B cell (primary cell): ENCODE data around the gene NUP54. TPM values are rescaled to one million over a fixed set of nuclear protein-coding genes. Genes with fewer than 3 reads are reported as not detected.

ENCODE experiments used
- ATAC-seq: fragments of 200-7000 bp; cut with Tn5 transposase; one replicate; pipeline ENCODE4 v1.10.0; 2021; ENCODE audit warnings: low read depth, mild to moderate bottlenecking, moderate number of reproducible peaks, moderate library complexity
- CTCF ChIA-PET: fragments of 350-600 bp; sonication (Branson Sonifier 250); formaldehyde crosslinking; loops from one replicate; lab custom pipeline; 2021; ENCODE audit warnings: antibody characterized with exemption, inconsistent platforms; lab: Charles Lee
- POLR2A ChIA-PET: fragments of 350-600 bp; sonication (Branson Sonifier 250); formaldehyde crosslinking; loops from one replicate; lab custom pipeline; 2021; ENCODE audit warnings: antibody characterized with exemption; lab: Charles Lee
- DNase-seq: peaks from one replicate; pipeline ENCODE4 v3.0.0; 2013
- H2AFZ ChIP-seq: 2 replicates; pipeline ENCODE4 v1.6.1; 2012; ENCODE audit warnings: mild to moderate bottlenecking, low read depth, low read length; ENCODE audit not compliant: insufficient read depth, poor library complexity, severe bottlenecking
- H3K27ac ChIP-seq, 2 donors: 1 replicate in 1 of 2; 2 replicates in 1 of 2; pipeline ENCODE4 v1.5.1; 2012 to 2013; ENCODE audit warnings: low read length in 2 of 2, mild to moderate bottlenecking in 2 of 2, moderate library complexity in 1 of 2
- H3K27me3 ChIP-seq, 4 experiments: fragments of 200-600 bp in 1 of 4; sonication (generic) in 1 of 4; replicated peaks in 1 of 4; 1 replicate in 2 of 4; 2 replicates in 2 of 4; pipeline versions ENCODE4 v1.6.1 to v1.7.0; 2013 to 2016; ENCODE audit warnings: low read length in 3 of 4, mild to moderate bottlenecking in 2 of 4, mixed read lengths in 1 of 4, moderate library complexity in 1 of 4; ENCODE audit not compliant: insufficient read depth in 4 of 4, control insufficient read depth in 3 of 4; ENCODE audit errors: control extremely low read depth in 1 of 4
- H3K36me3 ChIP-seq, 2 experiments: replicated peaks in 1 of 2; 1 replicate in 1 of 2; 2 replicates in 1 of 2; pipeline versions ENCODE4 v1.6.1 to v1.7.1; 2013; ENCODE audit warnings: low read length in 1 of 2; ENCODE audit not compliant: insufficient read depth in 2 of 2, control insufficient read depth in 1 of 2; ENCODE audit errors: control extremely low read depth in 1 of 2, extremely low read depth in 1 of 2
- H3K4me1 ChIP-seq, 2 donors: fragments of 200-600 bp in 1 of 2; sonication (generic) in 1 of 2; 1 replicate in 1 of 2; 2 replicates in 1 of 2; pipeline versions ENCODE4 v1.5.1 to v1.6.1; 2013 to 2017; ENCODE audit warnings: low read length in 2 of 2; ENCODE audit not compliant: control insufficient read depth in 2 of 2, insufficient read depth in 2 of 2
- H3K4me2 ChIP-seq: replicated peaks from 2 replicates; pipeline ENCODE3; 2012; ENCODE audit warnings: mild to moderate bottlenecking, low read depth, low read length; ENCODE audit not compliant: poor library complexity, severe bottlenecking
- H3K4me3 ChIP-seq, 5 experiments: fragments of 200-600 bp in 1 of 5; sonication (generic) in 1 of 5; 1 replicate in 3 of 5; 2 replicates in 2 of 5; pipeline versions ENCODE4 v1.5.1 to v1.7.0; 2011 to 2016; ENCODE audit warnings: low read length in 4 of 5, mild to moderate bottlenecking in 4 of 5, low read depth in 2 of 5, control low read depth in 1 of 5, moderate library complexity in 1 of 5; ENCODE audit not compliant: insufficient read depth in 1 of 5; ENCODE audit errors: control extremely low read depth in 1 of 5, extremely low read depth in 1 of 5
- H3K79me2 ChIP-seq: fragments of 200-600 bp; sonication (generic); one replicate; pipeline ENCODE4 v1.6.0; 2016; ENCODE audit warnings: low read length; ENCODE audit not compliant: control insufficient read depth, insufficient read depth
- H3K9ac ChIP-seq: fragments of 200-600 bp; sonication (generic); 2 replicates; pipeline ENCODE4 v1.6.1; 2017; ENCODE audit warnings: mild to moderate bottlenecking, low read length, moderate library complexity
- H3K9me3 ChIP-seq, 3 donors: one replicate each; pipeline versions ENCODE4 v1.6.1 to v1.7.1; 2013; ENCODE audit warnings: low read length in 2 of 3; ENCODE audit not compliant: control insufficient read depth in 2 of 3, insufficient read depth in 1 of 3; ENCODE audit errors: control extremely low read depth in 1 of 3
- H4K20me1 ChIP-seq: 2 replicates; pipeline ENCODE4 v1.6.0; 2012; ENCODE audit warnings: mild to moderate bottlenecking, low read length; ENCODE audit not compliant: insufficient read depth, control insufficient read depth, poor library complexity, severe bottlenecking
- H3K27ac Mint-ChIP-seq: one replicate; pipeline ENCODE4 v1.8.0; 2021; ENCODE audit warnings: mixed read lengths
- H3K27me3 Mint-ChIP-seq: one replicate; pipeline ENCODE4 v1.8.0; 2021; ENCODE audit warnings: mixed read lengths
- H3K4me1 Mint-ChIP-seq: one replicate; pipeline ENCODE4 v1.8.0; 2021; ENCODE audit warnings: mixed read lengths
- H3K4me3 Mint-ChIP-seq: one replicate; pipeline ENCODE4 v1.8.0; 2021; ENCODE audit warnings: mixed read lengths
- H3K9me3 Mint-ChIP-seq: one replicate; pipeline ENCODE4 v1.8.0; 2022; ENCODE audit warnings: mixed read lengths; ENCODE audit not compliant: insufficient read depth
- EZH2 ChIP-seq: IDR thresholded peaks from 2 replicates; pipeline ENCODE4 v1.6.1; 2012; ENCODE audit warnings: borderline replicate concordance, low read depth, mild to moderate bottlenecking, moderate library complexity, low read length; ENCODE audit not compliant: insufficient read depth, poor library complexity, severe bottlenecking
- WGBS: methylation state at CpG from one replicate; pipeline ENCODE4 v1.1.5; 2013; ENCODE audit warnings: missing lambda C conversion rate; ENCODE audit not compliant: insufficient coverage; 5-methylcytosine and 5-hydroxymethylcytosine counted together
- intact Hi-C: fragments of 100-400 bp; cut with micrococcal nuclease; formaldehyde crosslinking; loops from one replicate; pipeline ENCODE4 v1.10.0; 2022
- polyA plus RNA-seq: library from polyadenylated mRNA; depleted of rRNA; stranded (reverse); fragments of >200 nt; gene quantifications from 2 replicates; pipeline ENCODE4 v1.2.3, GENCODE V29; 2012
- total RNA-seq, 2 donors: library from RNA; stranded (reverse); fragments of 120-200 nt in 1 of 2; gene quantifications; 1 replicate in 1 of 2; 2 replicates in 1 of 2; pipeline versions ENCODE4 v1.2.3 to v1.2.4, GENCODE V29; 2013 to 2022
- TF ChIP-seq, protein P1 (sequence below): fragments of 200-600 bp; IDR thresholded peaks from one replicate; pipeline ENCODE4 v1.8.0; 2022; ENCODE audit warnings: antibody characterized with exemption, mild to moderate bottlenecking

NUP54 gene
- total and polyA plus RNA-seq, 2 donors (not counting 1 experiment from before 2014, with no cell fraction given): 17.4 to 71.4 TPM

DNA sequence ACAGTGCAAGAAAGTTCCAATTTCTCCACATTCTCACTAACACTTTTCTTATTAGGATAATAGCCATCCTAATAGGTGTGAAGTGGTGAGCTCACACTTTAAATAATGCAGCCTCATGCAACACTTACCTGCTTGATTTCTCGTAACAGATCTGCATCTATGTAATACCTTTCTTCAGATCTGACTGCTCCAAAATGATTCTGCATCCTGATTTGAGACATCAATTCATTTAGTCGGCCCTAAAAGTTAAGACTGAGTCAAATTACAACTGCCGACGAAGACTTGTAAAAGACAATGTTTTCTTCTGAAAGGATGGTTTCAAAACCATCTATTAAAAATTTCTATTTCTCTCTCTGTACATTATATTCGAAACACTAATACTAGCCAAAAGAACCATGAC, 30.7 kb downstream of the NUP54 start:
- no peaks in the 10 kb centered on the region for H3K27me3 Mint-ChIP-seq
- Histone ChIP-seq H4K20me1 (no peaks in the 10 kb centered on the region), H3K9me3 (no peaks in the 10 kb centered on the region), H3K36me3 (peaks cover 2 to 54% of the 10 kb centered on the region in 2 experiments), H3K4me3 (no peak overlapping the region), H3K9ac (no peak overlapping the region), H3K4me1 (no peaks in the 10 kb centered on the region), H3K4me2 (no peak overlapping the region), H3K27ac (no peak overlapping the region), H2AFZ (no peak overlapping the region), H3K27me3 (no peaks in the 10 kb centered on the region), H3K79me2 (no peaks in the 10 kb centered on the region)
- DNase-seq: no peak
- CTCF ChIA-PET: no interaction called here
- H3K27ac Mint-ChIP-seq: no peak overlapping the region
- 100% methylated on average over 1 of the region's 5 CpGs for WGBS
- no peak for ATAC-seq
- intact Hi-C loops: no loop called here
- H3K4me3 Mint-ChIP-seq: no peak overlapping the region
- POLR2A ChIA-PET: no interaction called here
- H3K4me1 Mint-ChIP-seq: no peaks in the 10 kb centered on the region
- H3K9me3 Mint-ChIP-seq: peaks cover 7% of the 10 kb centered on the region
- TF ChIP-seq EZH2: no peak
- TF ChIP-seq, protein P1, sequence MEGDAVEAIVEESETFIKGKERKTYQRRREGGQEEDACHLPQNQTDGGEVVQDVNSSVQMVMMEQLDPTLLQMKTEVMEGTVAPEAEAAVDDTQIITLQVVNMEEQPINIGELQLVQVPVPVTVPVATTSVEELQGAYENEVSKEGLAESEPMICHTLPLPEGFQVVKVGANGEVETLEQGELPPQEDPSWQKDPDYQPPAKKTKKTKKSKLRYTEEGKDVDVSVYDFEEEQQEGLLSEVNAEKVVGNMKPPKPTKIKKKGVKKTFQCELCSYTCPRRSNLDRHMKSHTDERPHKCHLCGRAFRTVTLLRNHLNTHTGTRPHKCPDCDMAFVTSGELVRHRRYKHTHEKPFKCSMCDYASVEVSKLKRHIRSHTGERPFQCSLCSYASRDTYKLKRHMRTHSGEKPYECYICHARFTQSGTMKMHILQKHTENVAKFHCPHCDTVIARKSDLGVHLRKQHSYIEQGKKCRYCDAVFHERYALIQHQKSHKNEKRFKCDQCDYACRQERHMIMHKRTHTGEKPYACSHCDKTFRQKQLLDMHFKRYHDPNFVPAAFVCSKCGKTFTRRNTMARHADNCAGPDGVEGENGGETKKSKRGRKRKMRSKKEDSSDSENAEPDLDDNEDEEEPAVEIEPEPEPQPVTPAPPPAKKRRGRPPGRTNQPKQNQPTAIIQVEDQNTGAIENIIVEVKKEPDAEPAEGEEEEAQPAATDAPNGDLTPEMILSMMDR: no peak

DNA sequence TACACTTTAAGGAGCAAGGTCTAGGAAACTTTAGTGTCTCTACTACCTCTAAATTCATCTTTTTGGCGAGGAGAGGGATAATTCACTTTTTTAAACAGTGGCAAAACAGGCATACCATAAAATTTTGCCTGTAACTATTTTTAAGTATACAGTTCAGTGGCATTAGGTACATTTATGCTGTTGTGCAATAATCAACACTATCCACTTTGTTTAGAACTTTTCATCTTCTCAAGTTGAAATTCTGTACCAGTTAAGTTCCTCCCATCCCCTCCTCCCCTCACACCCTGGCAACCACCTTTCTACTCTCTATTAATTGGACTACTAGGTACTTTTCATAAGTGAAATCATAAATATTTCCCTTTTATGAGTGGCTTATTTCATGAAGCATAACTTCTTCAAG, 31.4 kb downstream of the NUP54 start:
- Mint-ChIP-seq H3K27ac (no peak overlapping the region), H3K4me3 (no peak overlapping the region), H3K4me1 (no peaks in the 10 kb centered on the region), H3K27me3 (no peaks in the 10 kb centered on the region), H3K9me3 (peaks cover 7% of the 10 kb centered on the region)
- no CpG with 5 or more reads among the region's 1 CpG for WGBS
- Histone ChIP-seq H3K4me2 (no peak overlapping the region), H3K4me3 (no peak overlapping the region), H4K20me1 (no peaks in the 10 kb centered on the region), H3K27me3 (no peaks in the 10 kb centered on the region), H2AFZ (no peak overlapping the region), H3K27ac (no peak overlapping the region), H3K79me2 (no peaks in the 10 kb centered on the region), H3K36me3 (peaks cover 2 to 49% of the 10 kb centered on the region in 2 experiments), H3K9me3 (no peaks in the 10 kb centered on the region), H3K4me1 (no peaks in the 10 kb centered on the region), H3K9ac (no peak overlapping the region)
- intact Hi-C loops: no loop called here
- POLR2A ChIA-PET: no interaction called here
- CTCF ChIA-PET: no interaction called here
- no peak for DNase-seq
- TF ChIP-seq, protein P1: no peak
- TF ChIP-seq EZH2: no peak
- no peak for ATAC-seq
